Activated CD8-positive, alpha-beta memory T cell treated with anti-CD3 and anti-CD28 coated beads, Interleukin-2, amount 50 U/mL, for 48 hours (primary cell): ENCODE data around the gene LATS2.

Experiments
- DNase-seq: peaks from one replicate; pipeline ENCODE4 v3.0.0-alpha.2; 2020

LATS2 gene

GRCh38 chr13:21013682-21014038, 47.7 kb downstream of the LATS2 start:
- peak; percentile 18 for DNase-seq

DNA sequence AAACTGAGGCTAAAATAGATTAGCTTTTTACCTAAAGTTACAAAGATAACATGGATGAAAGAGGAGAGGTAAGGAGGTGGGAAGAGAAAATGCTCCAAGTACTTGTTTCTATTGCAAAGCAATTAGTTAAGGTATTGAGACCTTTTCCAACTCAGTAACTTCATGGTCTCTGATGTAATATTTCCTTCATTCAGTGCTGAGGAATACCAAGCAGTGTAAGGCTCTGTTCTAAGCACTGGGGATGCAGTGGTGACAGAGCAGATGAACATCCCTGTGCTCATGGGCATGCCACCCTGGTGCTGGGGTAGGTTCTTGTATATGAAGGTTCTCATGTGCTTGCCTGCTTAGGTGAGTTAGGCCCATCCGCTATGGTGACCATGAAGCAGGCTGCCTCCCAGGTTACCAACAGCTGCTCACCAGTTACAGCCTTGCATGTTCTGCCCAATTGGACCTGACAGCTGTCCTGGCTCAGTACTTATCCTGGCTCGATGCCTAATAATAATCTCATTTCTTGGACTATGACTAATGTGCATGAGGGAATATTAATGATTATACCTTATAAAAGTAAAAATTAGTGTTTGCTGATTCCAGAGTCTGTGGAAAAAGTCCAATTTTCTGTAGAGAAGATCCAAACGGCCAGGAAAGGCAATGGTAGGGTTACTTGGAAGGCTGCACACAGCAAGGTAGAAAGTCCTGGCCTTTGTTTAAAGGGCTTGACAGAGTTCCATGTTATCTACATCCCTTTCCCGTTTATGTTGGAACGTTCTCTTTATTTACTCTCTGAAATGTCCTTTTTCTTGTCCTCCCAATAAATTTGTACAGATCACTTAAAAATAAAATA, 48.3 kb downstream of the LATS2 start:
- peak; percentile 18 for DNase-seq

- DNase-seq, result no peak
These were observed 49.2 kb downstream of the LATS2 start for GRCh38 chr13:21012211-21012610.

GRCh38 chr13:21011378-21011777, 50.0 kb downstream of the LATS2 start:
- no peak for DNase-seq

DNA sequence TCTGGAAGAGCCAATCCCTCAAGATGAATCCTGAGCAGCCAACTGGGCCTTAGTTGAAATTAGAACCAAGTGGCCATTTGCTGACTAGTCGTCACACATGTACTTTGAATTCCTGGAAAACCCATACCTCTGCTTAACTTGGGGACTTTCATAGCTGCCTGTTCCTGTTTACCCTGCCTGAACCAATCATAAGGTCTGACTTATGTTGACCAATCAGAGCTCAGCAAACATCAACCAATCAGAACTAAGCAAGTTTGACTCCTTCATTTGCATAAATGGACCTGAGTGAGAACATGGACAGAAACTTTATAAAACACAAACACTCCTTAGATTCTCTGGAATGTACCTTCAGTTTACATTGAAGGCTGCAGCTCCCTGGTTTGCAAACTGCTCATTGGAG, 50.8 kb downstream of the LATS2 start:
- DNase-seq, result no peak

DNA sequence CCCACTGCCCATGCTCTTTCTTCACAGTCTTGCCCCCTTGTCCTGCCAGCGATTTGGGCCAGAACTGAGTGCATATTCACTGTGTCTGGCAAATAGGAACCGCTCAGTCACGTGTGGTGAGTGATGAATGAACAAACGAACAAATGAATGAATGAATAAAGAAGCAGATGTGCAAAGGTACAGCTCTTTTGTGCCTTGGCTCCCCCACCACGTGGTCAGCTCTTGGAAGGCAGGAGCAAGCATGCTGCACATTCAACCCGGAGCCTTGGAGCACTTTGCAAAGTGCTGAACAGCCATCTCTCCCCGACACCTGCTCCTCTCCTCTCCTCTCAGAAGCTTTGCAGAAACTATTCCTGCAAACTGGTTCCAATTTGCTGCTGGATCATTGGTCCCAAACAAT, 52.4 kb downstream of the LATS2 start:
- no peak for DNase-seq

DNA sequence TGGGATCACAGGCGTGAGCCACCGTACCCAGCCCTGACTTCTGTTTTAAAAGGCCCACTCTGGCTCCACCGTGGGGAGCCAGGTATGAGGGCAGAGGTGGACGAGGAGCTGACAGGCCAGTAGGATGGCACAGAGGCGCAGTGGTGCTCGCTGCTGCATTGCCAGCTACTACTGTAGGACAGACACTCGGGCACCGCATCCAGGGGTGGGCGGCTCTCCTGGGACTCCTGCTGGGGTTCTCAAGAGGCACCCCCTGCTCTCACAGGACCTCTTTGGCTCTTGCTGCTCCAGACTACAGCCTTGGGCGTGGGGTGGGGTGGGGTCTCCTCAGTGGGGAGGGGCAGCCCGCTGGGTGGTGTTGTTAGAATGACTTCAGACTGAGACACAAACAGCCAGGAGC, 53.4 kb downstream of the LATS2 start:
- no peak for DNase-seq

GRCh38 chr13:21006141-21007005, 55.0 kb downstream of the LATS2 start:
- no peak for DNase-seq

DNA sequence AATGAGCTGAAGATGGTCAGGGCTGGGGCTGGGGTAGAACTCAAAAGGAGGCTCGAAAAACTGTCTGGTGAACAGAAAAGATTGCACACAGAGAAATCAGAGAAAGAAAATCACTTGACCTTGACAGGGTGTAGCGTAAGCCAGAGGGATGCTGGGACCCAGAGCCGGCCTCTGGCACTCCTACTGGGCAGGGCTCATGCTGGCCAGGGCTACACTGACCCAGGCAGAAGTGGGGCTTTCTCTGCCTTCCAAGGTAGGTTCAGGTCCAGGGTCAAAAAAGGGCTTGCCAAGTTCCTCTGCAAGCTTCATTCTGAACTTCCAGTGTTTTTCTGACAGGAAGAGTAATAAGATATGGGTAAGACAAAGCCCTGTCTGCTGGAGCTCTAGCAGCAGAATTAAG, 56.2 kb downstream of the LATS2 start:
- no peak for DNase-seq

- no peak for DNase-seq
These were observed 59.9 kb downstream of the LATS2 start for GRCh38 chr13:21001471-21001870.

- DNase-seq, result no peak
These were observed 60.7 kb downstream of the LATS2 start for GRCh38 chr13:21000647-21001046.

DNA sequence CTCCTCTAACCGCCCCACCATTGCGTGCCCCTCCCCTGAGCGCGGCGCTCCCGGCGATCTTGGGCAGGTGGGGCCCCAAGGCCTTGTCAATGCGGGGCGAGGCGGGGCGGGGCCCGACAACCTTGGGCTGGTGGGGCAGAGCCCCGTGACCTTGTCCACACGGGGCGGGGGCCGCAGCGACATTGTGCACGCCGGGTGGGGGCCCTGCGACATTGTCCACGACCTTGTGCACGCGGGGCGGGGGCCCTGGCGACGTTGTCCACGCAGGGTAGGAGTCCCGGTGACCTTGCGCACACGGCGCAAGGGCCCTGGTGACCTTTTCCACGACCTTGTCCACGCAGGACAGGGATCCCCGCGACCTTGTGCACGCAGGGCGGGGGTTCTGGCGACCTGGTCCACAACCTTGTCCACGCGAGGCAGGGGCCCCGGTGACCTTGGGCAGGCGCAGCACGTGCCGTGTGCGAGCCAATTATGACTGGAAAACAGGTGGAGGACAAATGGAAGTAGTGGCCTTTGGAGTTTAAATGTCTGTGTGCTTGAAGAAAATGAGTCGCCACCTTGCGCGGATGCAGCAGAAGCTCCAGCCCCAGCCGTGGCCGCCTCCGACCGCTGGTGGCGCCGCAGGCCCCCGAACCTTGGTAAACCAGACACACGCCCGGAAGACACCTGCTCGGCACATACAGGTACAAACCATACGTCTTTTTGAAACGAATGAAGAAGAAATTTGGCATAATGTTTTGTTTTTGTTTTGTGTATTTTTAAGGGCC, 62.6 kb downstream of the LATS2 start:
- DNase-seq, result no peak

DNA sequence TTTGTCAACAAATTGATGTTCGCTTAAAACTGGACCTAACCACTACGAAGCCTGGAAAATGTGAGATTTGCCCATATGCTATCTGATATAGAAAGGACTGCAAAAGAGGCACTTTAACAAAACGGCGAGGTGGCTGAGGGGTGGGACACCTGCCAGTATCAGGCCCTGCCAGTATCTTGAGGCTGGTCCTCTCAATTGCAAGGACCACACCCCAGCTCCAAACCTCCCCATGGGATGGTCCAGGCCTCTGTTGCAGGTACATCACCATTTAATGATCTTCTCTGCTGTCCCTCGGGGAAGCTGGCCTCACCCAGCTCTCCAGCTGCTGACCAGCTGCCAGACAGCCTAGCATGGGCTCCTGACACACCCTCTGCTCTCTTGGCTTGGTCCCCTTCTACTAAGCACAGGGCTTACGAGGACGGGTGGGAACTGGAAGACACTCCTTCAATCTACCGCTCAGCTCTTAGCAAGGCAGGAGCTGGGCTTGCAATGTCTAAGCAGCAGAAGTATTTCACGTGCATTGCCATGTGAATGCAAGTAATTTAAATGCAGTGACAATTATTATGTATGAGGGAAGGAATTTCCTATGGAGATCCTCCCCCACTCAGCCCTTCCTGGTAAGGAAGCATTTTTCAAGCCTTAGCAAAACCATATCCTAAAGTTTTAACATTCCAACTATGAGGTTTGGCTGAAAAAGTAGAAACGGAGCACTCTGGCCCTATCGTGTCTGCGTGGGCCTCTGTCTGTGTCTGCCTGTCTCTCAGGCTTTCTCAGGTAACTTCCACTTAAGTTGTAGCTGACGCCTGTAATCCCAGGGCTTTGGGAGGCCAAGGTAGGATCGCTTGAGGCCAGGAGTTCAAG, 63.9 kb downstream of the LATS2 start:
- no peak for DNase-seq

DNA sequence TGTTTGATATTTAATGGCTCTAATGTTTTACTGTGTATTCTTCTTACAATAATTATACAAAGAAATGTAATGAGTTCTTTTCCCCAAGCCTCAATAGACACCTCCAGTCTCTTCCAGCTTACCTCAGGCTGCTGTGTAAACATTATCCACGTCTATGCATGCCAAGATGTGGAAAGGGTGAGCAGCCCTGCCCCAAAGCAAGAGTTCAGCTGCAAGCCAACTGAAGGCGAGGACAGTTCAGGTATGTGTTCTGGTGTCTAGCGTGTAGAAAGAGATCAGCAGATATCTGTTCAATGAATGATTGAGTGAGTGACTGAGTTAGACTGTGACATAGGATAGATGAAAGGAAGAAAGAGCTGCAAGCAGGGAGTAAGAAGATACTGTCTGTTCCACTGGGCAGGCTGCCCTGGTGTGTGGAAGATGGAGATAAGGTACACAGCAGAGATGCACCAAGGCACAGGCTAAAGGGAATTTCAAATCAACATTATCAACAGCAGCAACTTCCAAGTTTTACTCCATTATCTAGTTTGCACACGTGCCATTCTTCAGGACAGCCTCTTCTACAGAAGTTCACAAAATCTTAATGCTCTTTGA, 66.0 kb downstream of the LATS2 start:
- no peak for DNase-seq

DNA sequence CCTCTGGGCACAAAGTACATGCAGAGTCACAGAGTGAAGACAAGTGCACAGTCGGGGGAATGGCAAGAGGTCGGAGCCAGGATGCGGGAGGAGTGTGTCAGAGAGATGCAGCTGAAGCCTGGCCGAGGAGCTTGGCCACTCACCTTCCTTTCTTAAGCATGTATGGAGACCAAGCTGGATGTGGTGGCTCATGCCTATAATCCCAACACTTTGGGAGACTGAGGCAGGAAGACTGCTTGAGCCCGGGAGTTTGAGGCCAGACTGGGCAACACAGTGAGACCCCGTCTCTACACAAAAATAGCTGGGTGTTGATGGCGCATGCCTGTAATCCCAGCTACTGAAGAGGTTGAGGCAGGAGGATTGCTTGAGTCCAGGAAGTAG, 67.0 kb downstream of the LATS2 start:
- DNase-seq, result no peak

GRCh38 chr13:20993661-20994440, 67.5 kb downstream of the LATS2 start:
- DNase-seq, result no peak

- no peak for DNase-seq
These were observed 68.2 kb downstream of the LATS2 start for GRCh38 chr13:20993211-20993610.

DNA sequence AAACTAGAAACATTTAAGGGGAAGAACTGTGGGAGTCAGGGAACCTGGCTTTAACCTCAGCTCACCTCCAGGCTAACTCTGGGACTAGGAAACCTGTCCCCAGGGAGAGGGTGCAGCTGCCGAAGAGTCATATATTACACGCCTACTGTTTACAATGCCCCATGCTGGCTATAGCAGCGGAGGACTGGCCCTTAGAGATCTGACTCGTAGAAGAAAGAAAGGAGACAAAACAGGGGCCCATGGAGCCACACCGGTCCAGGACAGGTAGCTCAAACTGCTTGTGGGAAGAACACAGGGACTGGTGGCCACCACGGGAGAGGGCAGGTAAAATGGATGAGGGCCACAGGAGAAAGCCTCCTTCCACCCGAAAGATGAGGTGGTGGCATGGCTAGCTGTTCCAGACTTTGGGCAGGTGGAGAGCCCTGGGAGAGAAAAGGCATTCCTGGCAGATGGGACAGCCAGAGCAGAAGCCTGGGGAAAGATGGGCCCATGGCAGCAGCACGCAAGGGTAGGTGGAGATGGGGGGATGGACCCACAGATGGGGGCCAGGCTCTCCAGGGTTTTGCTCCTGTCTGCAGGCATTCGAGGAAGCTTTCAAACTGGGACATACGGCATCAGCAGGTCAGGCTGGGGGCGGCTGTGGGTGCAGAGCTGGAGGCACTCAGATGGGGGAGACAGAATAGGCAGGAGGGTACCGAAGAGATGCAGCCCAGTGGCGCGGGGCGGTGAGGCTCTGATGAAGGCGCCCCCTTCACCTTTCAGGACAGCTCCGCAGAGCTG, 69.5 kb downstream of the LATS2 start:
- no peak for DNase-seq

DNA sequence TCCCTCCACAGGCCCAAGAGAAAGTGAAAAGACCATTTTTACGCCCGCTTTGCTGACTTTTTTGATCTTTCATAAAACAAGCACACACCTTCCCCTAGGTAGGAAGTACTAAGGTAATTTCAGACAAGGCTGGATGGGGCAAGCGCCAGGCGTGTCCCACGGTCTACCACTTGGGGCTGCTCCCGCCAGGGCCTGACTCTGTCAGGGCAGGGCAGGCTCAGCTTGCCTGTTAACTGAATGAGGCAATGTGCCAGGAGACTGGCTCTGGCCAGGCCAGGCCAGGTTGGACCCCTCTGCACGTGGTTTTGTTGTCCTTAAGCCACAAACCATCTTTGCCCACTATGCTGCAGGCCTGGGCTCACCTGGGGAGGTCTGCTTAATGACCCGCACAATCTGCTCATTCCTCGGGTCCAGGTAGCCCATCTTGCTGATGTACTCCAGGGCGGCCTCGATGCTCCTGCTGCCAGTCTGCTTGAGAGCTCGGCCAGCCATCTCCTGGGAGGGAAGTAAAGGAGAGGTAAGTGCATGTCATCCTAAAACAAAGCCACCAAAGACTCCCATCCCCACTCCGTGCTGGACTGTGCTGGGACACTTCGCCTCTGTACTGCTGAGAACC, 70.4 kb downstream of the LATS2 start:
- no peak for DNase-seq
